Activated CD4-positive, CD25-positive, alpha-beta regulatory T cell treated with anti-CD3 and anti-CD28 coated beads, Interleukin-2, amount 50 U/mL, for 24 hours (primary cell): ENCODE results near the gene POU2AF1.
"Not testable (repeated sequence)": the region's sequence is repeated elsewhere in the genome, so short reads cannot be mapped to it uniquely, and the experiment has no call there.

Experiments
- ATAC-seq, 2 donors: fragments of 150-1000 bp; cut with Tn5 transposase; one replicate each; pipeline ENCODE4 v1.10.0; 2021; ENCODE audit warnings: mild to moderate bottlenecking in 1 of 2, moderate library complexity in 1 of 2

Gene POU2AF1

DNA sequence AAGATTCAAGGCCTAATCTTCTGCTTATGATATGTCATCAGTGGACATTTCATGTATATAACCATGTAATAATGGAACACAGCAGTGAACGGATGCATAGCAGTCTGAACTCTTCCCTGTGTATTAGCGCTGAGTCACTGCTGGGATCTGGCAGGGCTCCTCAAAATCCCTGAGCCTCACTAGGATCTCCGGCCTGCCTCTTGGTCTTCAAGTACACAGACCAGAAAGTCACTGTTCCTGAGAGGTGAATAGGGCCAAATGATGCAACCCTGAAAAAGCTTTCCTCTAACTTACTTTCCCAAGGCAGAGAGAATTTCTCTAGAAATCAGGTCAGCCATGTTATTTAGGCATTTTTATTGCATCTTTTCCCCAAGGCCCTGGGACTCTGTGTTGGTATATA is 35.0 kb downstream of the POU2AF1 start:
- no peak for ATAC-seq

GRCh38 chr11:111342329-111342728 is 36.7 kb downstream of the POU2AF1 start:
- no peak for ATAC-seq

DNA sequence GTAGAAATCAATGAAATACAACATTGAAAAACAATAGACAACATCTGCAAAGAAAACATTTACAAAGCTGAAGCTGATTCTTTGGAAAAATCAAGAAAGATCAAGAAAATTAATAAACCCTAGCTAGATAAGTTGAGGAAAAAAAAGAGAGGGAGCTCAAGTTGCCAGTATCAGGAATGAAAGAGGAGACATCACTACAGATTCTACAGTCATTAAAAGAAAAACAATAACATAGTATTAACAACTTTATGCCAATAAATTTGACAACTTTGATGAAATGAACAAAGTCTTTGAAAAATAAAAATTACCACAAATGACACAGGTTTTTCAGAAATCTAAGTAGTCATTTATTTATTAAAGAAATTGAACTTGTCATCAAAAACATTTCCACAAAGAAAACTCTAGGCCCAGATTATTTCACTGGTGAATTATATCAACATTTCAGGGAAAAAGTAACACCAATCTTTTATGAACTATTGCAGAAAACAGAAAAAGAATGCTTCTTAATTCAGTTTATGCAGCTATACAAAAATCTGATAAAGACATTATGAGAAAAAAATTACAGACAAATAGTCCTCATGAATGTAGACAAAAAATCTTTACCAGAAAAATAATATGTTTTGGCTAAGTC is 39.2 kb downstream of the POU2AF1 start:
- no peak for ATAC-seq

DNA sequence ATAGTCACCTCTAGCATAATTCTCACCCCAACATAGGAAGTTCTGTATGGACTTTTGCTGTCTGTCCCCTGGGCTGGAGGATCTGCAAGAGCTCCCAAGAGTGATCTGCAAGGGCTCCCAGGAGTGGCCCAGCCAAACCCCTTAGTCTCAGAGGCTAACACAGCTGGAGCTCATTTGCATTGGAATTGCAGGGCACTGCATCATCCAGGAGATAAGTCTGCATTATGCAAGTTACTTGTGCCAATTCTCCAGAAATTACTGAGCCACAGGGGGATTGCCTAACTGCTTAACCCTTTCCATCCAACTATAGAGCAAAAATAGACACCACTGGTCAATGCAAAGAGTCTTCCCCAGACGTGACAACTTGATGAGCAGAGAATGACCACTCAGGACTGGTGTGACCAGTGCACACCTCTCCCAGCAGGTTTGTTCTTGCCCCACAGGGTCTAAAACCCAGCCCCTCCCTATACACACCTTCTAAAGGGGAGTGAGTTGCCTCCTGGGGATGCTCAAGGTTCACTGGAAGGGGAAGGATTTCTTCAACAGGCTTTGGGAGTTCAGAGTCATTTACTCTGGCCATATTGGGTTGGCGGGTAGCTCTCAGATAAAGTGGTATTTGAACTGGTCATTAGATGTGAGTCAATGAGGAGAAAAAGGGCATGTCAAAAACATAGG is 42.4 kb downstream of the POU2AF1 start:
- no peak for ATAC-seq

- ATAC-seq: no peak
These were observed 43.0 kb downstream of the POU2AF1 start for GRCh38 chr11:111336062-111336461.

GRCh38 chr11:111335549-111335948 is 43.5 kb downstream of the POU2AF1 start:
- ATAC-seq: no peak

DNA sequence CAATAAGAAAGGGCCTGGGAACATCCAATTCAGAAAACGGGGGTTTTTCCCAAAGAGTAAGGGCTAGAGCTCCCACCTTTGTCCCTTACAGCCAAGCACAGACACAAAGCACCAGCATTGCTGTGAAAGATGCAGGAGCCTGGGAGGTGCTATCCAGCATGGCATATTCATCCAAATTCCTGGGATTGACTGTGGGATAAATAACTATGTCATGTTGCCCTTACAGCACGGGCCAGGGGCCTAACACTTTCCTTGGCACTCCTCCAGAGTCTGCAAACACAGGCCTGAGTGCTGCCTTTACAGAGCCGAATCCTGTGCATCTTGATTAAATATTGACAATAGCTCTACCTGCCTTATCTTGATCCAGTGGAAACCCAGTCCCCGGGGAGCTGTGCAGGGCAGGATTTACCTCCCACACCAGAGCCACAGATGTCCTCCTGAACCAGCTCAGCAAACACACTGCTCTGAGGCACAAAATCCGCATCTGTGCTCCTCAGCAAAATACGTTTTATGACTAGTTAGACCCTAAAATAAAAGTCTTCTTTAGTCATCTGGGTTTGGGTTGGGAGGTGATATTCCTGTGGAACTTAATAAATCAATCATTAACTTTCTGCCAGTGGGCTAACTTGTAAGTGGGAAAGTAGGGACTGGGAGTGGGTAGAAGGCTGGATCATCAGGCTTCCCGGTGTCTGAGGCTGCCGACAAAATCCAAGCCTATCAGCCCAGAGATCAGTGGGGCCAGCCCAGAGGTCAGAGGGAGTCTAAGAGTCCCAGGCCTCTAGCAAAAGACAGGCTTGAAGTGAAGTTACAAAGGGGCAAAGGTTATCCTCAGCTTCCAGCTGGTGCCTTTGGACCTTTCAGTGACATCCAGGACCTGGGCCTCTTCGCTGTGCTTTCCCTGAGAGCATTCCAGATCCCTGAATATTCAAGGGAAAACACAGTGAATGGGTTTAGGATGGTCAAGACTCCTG is 44.3 kb downstream of the POU2AF1 start:
- ATAC-seq: no peak

- ATAC-seq: no peak
These were observed 47.2 kb downstream of the POU2AF1 start for GRCh38 chr11:111331711-111332479.

- ATAC-seq: peak in 1 of 2 donors; percentile 17
These were observed 48.7 kb downstream of the POU2AF1 start for GRCh38 chr11:111330234-111330893.

- ATAC-seq: no peak
These were observed 49.5 kb downstream of the POU2AF1 start for GRCh38 chr11:111329306-111330204.

DNA sequence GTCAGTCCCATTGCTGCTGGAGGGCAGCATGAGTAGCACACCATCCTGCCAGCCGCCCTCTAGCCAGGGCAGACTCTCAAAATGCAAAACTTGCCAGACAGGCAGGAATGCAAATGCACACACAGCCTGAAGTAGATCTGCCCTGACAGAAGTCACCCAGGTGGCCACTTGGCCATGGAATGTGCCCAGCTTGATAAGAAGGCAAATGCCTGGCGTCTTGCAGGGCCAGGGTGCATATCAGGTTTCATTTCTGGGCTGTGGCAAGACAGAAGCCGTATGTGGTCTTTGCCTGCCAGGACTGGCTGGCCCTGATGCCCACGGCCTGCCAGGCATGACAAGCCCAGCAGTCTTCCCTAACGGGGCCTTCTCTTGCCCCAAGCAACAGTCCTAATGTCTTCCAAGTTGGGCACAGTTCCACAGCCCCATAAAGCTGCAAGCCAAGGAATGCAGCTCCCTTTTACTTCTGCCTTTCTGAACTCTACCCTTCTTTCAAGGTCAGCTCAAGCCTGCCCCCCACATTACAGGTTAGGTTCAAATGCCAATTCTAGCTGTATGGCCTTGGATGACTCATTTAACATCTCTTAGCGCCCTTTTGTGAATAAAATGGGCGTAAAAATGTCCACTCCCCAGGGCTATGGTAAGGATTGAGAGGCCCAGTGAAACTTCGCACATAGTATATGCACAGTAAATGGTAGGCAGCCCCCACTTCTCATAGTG is 51.0 kb downstream of the POU2AF1 start:
- ATAC-seq: no peak

DNA sequence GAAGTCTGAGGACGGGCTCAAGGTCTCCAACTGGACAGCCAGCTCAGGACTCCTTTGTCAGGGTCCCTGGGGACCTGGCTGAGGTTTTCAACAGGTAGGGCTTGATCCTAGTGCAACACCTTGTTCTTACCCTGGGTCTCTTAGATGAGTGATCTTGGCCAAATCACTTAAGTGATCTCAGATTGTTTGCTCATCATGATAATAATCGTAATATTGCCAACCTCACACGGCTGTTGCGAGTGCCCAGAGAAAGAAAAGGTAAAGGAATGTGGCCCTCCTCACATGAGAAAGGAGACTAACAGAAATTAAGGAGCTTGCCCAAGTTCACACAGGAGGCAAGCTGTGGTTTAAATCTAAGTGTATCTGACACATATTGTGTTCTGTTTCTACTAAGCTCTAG is 52.3 kb downstream of the POU2AF1 start:
- ATAC-seq: no peak

GRCh38 chr11:111325259-111325658 is 53.8 kb downstream of the POU2AF1 start:
- ATAC-seq: no peak

DNA sequence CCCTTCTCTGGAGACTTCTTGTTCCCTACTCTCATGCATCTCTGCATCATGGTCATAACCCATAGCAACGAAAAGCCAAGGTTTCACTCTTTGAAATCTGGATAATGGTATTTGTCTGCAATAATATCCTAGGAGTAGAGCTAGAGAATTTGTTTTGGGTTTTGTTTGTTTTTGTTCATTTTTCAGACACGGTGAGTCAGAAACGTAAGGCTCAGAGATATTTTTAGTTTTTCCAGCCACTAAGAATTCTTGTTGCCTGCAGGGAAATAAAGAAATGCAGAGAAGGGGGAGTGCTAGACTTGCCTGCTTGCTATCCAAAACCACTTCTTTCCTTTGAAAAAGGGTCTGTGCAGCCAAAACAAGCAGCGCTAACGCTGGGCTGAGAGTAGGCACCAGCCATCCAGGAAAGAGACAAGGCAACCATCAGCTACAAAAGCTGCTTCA is 54.8 kb downstream of the POU2AF1 start:
- no peak for ATAC-seq

- ATAC-seq: no peak
These were observed 56.5 kb downstream of the POU2AF1 start for GRCh38 chr11:111322534-111322933.

DNA sequence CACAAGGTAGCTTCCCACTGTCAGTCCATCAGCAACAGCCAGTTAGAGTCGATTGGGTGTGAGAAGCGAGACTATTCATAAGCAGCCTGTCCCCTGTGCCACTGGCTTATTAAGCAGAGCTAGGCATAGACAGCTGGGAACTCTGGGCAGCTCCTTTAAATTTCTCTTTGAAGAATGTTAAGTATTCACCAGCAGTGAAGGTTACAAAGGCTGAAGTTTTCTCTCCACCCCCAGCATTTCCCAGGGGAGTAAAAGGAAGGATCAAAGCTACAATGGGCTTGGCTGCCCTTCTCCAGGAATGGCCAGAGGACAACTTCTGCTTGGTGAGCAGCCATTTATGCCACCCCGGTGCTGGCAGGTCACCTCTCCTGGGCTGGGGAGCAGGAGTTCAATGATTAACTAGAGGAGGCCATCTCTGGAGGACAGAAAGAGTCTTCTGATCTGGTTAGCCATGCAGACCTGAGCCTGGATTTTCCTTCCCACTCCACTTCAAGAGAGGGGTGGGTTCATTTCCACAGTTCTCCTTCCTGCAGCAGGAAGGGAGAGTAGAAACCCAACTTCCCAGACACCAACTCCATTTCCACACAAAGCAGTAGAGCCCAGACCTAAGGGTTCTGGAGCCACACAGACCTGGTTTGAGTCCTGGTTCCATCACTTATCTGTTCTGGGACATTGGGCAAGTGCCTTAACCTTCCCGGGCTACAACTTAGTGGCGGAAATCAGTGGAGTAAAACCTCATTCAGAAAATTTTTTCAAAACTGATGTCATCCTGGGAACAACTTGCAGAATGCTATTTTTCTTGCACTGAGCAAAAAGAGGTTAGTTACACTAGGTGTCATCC is 58.1 kb downstream of the POU2AF1 start:
- no peak for ATAC-seq

DNA sequence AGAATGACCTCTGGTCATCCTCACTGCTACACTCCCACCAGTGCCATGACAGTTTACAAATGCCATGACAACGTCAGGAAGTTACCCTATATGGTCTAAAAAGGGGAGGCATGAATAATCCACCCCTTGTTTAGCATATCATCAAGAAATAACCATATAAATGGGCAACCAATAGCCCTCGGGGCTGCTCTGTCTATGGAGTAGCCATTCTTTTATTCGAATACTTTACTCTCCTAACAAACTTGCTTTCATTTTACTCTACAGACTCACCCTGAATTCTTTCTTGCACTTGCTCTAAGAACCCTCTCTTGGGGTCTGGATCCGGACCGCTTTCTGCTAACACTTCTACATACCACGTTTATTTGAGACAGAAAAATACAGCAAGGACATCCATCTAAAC is 58.9 kb downstream of the POU2AF1 start:
- not testable (repeated sequence) for ATAC-seq

DNA sequence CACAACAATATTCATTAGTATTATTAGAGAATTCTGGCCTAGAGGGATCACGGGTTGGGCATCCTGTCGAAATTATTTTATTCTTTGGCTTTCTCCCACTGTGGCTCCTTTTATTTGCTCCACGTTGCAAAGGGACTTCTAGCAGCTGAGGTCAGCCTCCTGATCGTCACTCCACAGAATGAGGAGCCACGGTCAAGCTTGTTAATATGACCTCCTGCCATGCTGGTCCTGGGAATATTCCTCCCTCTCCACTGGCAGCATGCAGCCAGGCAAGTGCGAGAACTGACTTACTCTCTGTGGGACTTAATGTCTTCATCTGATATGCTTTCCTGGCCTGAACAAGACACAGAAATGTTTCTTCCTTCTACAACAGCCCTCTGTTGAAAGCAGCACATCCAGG is 59.8 kb downstream of the POU2AF1 start:
- no peak for ATAC-seq

DNA sequence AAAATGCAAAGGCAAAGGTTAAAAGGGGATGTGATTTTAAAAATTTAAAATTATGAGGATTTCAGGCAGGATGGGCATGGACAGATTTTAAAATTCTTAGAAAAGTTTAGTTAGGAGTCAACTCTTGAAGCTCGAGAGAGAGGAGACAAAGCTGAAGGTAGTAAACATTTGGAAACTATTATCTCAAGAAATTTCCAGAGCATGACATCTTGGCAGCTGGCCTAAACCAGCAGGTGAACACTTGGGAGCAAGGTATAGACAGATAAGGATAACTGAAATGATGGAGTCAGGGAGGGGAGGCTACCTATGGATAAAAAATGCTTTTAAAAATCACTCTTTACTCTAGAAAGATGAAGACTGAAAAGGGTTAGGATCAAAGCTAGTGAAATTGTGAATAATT is 67.0 kb downstream of the POU2AF1 start:
- ATAC-seq: no peak
